H9 (cell line): ENCODE results near the gene NLRC3. TPM values are rescaled to one million over a fixed set of nuclear protein-coding genes. Genes with fewer than 3 reads are reported as not detected.

Source experiments
- DNase-seq: peaks from one replicate; pipeline ENCODE4 v3.0.0-alpha.2; 2017
- H2AFZ ChIP-seq: one replicate; pipeline ENCODE4 v1.6.1; 2013; ENCODE audit warnings: mild to moderate bottlenecking, low read length, control low read depth, moderate library complexity
- H2AK5ac ChIP-seq: 2 replicates; pipeline ENCODE4 v1.6.1; 2013; ENCODE audit warnings: low read length, control low read depth, mixed read lengths; ENCODE audit not compliant: insufficient read length
- H2BK120ac ChIP-seq: one replicate; pipeline ENCODE4 v1.6.1; 2013; ENCODE audit warnings: low read depth, mild to moderate bottlenecking, low read length, control low read depth, inconsistent platforms; ENCODE audit not compliant: poor library complexity, severe bottlenecking
- H2BK12ac ChIP-seq: 2 replicates; pipeline ENCODE4 v1.6.1; 2013; ENCODE audit warnings: low read length, control low read depth, mixed read lengths, low read depth; ENCODE audit not compliant: insufficient read length
- H2BK15ac ChIP-seq: 2 replicates; pipeline ENCODE4 v1.6.1; 2013; ENCODE audit warnings: low read depth, low read length, control low read depth
- H2BK20ac ChIP-seq: one replicate; pipeline ENCODE4 v1.6.1; 2013; ENCODE audit warnings: low read depth, mild to moderate bottlenecking, low read length, control low read depth, inconsistent platforms; ENCODE audit not compliant: poor library complexity, severe bottlenecking
- H2BK5ac ChIP-seq: 2 replicates; pipeline ENCODE4 v1.6.1; 2013; ENCODE audit warnings: low read length, control low read depth, mixed read lengths; ENCODE audit not compliant: insufficient read length
- H3K14ac ChIP-seq: 2 replicates; pipeline ENCODE4 v1.6.1; 2013; ENCODE audit warnings: low read length, control low read depth; ENCODE audit not compliant: insufficient read depth
- H3K18ac ChIP-seq: 2 replicates; pipeline ENCODE4 v1.6.1; 2013; ENCODE audit warnings: low read depth, mild to moderate bottlenecking, mixed read lengths, low read length, control low read depth; ENCODE audit not compliant: insufficient read length
- H3K23ac ChIP-seq: 2 replicates; pipeline ENCODE4 v1.6.1; 2013; ENCODE audit warnings: low read length, control low read depth, mixed read lengths, low read depth; ENCODE audit not compliant: insufficient read length
- H3K23me2 ChIP-seq: 2 replicates; pipeline ENCODE4 v1.6.1; 2013; ENCODE audit warnings: low read depth, mild to moderate bottlenecking, mixed read lengths, low read length, control low read depth; ENCODE audit not compliant: insufficient read length, poor library complexity, severe bottlenecking
- H3K27ac ChIP-seq: 2 replicates; pipeline ENCODE4 v1.5.1; 2013; ENCODE audit warnings: low read length, control low read depth, mixed read lengths, low read depth; ENCODE audit not compliant: insufficient read length
- H3K27me3 ChIP-seq: 2 replicates; pipeline ENCODE4 v1.6.1; 2013; ENCODE audit warnings: low read length, control low read depth, inconsistent platforms; ENCODE audit not compliant: insufficient read depth
- H3K4ac ChIP-seq: 2 replicates; pipeline ENCODE4 v1.6.1; 2013; ENCODE audit warnings: low read depth, mild to moderate bottlenecking, control low read depth, inconsistent platforms, low read length, moderate library complexity
- H3K4me1 ChIP-seq: 2 replicates; pipeline ENCODE4 v1.6.1; 2013; ENCODE audit warnings: low read length, control low read depth, inconsistent platforms; ENCODE audit not compliant: insufficient read depth
- H3K4me2 ChIP-seq: 2 replicates; pipeline ENCODE4 v1.6.1; 2013; ENCODE audit warnings: low read length, control low read depth, mixed read lengths; ENCODE audit not compliant: insufficient read length, insufficient read depth
- H3K56ac ChIP-seq: 2 replicates; pipeline ENCODE4 v1.6.1; 2013; ENCODE audit warnings: low read depth, mild to moderate bottlenecking, mixed read lengths, low read length, control low read depth; ENCODE audit not compliant: insufficient read length
- H3K79me1 ChIP-seq: 2 replicates; pipeline ENCODE4 v1.6.1; 2013; ENCODE audit warnings: low read depth, mild to moderate bottlenecking, moderate library complexity, low read length, control low read depth, inconsistent platforms; ENCODE audit not compliant: insufficient read depth, poor library complexity, severe bottlenecking
- H3K79me2 ChIP-seq: 2 replicates; pipeline ENCODE4 v1.6.1; 2013; ENCODE audit warnings: low read length, control low read depth, inconsistent platforms; ENCODE audit not compliant: insufficient read depth
- H3K9ac ChIP-seq: 2 replicates; pipeline ENCODE4 v1.6.1; 2013; ENCODE audit warnings: low read length, control low read depth, mixed read lengths; ENCODE audit not compliant: insufficient read length; ENCODE audit errors: extremely low read depth
- H3K9me3 ChIP-seq: one replicate; pipeline ENCODE4 v1.6.1; 2013; ENCODE audit warnings: low read depth, low read length, inconsistent platforms; ENCODE audit not compliant: control insufficient read depth
- H3T11ph ChIP-seq: one replicate; pipeline ENCODE4 v1.6.1; 2013; ENCODE audit warnings: mild to moderate bottlenecking, low read length, control low read depth, inconsistent platforms
- H4K20me1 ChIP-seq: one replicate; pipeline ENCODE4 v1.6.1; 2013; ENCODE audit not compliant: control insufficient read depth, insufficient read length, insufficient read depth
- H4K5ac ChIP-seq: 2 replicates; pipeline ENCODE4 v1.6.1; 2013; ENCODE audit warnings: low read depth, mild to moderate bottlenecking, mixed read lengths, low read length, control low read depth; ENCODE audit not compliant: insufficient read length
- H4K8ac ChIP-seq: replicated peaks from 2 replicates; pipeline ENCODE4 v1.6.1; 2013; ENCODE audit warnings: low read length, control low read depth, mixed read lengths, low read depth; ENCODE audit not compliant: insufficient read length
- H4K91ac ChIP-seq: 2 replicates; pipeline ENCODE4 v1.6.1; 2013; ENCODE audit warnings: low read depth, mild to moderate bottlenecking, moderate library complexity, mixed read lengths, low read length, control low read depth; ENCODE audit not compliant: insufficient read length
- H3K27ac Mint-ChIP-seq, 3 experiments: 2 replicates in 2 of 3; 3 replicates in 1 of 3; pipeline ENCODE4 v1.8.0; 2020 to 2021; ENCODE audit warnings: mixed read lengths in 3 of 3, mild to moderate bottlenecking in 1 of 3, moderate library complexity in 1 of 3
- H3K27me3 Mint-ChIP-seq: 2 replicates; pipeline ENCODE4 v1.8.0; 2021; ENCODE audit warnings: low read depth, mild to moderate bottlenecking, moderate library complexity, mixed read lengths
- H3K36me3 Mint-ChIP-seq, 3 experiments: 2 replicates in 2 of 3; 3 replicates in 1 of 3; pipeline ENCODE4 v1.8.0; 2020 to 2021; ENCODE audit warnings: low read depth in 3 of 3, mixed read lengths in 3 of 3; ENCODE audit not compliant: insufficient read depth in 1 of 3
- H3K4me1 Mint-ChIP-seq, 2 experiments: 2 replicates each; pipeline ENCODE4 v1.8.0; 2020; ENCODE audit warnings: mixed read lengths in 2 of 2
- H3K4me3 Mint-ChIP-seq, 2 experiments: 2 replicates in 1 of 2; 3 replicates in 1 of 2; pipeline ENCODE4 v1.8.0; 2020 to 2021; ENCODE audit warnings: mild to moderate bottlenecking in 2 of 2, mixed read lengths in 2 of 2, moderate library complexity in 1 of 2
- H3K9me3 Mint-ChIP-seq, 2 experiments: 2 replicates in 1 of 2; 3 replicates in 1 of 2; pipeline ENCODE4 v1.8.0; 2020; ENCODE audit warnings: mild to moderate bottlenecking in 2 of 2, mixed read lengths in 2 of 2, moderate library complexity in 1 of 2
- CTCF ChIP-seq: fragments of 200-600 bp; sonication (generic); conservative IDR thresholded peaks from 3 replicates; pipeline ENCODE4 v1.8.0; 2021; ENCODE audit warnings: antibody characterized with exemption, mild to moderate bottlenecking
- WGBS: extraction: QIAGEN DNeasy Blood & Tissue Kit; methylation state at CpG from one replicate; pipeline ENCODE4 v1.1.7; 2013; ENCODE audit warnings: missing lambda C conversion rate, low lambda C conversion rate, mixed read lengths; ENCODE audit not compliant: insufficient read length; ENCODE audit errors: extremely low coverage; 5-methylcytosine and 5-hydroxymethylcytosine counted together
- total RNA-seq: library from RNA; stranded (reverse); gene quantifications from 2 replicates; pipeline ENCODE4 v1.2.1, GENCODE V29; 2021

Gene NLRC3
- total RNA-seq, 1 experiment from 2014 or later = 0.44 TPM

DNA sequence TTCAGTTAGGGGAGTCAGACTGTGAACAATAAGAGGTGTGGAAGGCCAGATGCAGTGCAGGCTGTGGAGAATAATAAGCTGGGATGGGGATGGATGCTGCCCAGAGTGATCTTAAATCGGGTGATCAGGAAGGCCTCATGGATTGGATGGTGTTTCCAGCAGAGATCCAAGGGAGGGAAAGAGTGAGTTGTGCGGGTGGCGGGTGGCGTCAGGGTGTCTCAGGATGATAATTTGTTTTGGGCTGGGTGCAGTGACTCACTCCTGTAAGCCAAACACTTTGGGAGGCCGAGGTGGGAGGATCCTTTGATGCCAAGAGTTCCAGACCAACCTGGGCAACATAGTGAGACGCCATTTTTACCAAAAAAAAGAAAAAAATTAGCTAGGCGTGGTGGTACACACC, 68.5 kb downstream of the NLRC3 start:
- Histone ChIP-seq H3K4ac (no peak overlapping the region), H3K27ac (no peak overlapping the region), H3K4me2 (no peak overlapping the region), H3K79me2 (no peaks in the 10 kb centered on the region), H4K91ac (no peak overlapping the region), H3K9me3 (no peaks in the 10 kb centered on the region), H3K14ac (no peak overlapping the region), H3T11ph (no peak overlapping the region), H2AK5ac (no peak overlapping the region), H3K4me1 (no peaks in the 10 kb centered on the region), H2AFZ (no peak overlapping the region), H2BK120ac (no peak overlapping the region), H3K27me3 (no peaks in the 10 kb centered on the region), H4K8ac (no peak overlapping the region), H4K20me1 (no peaks in the 10 kb centered on the region), H3K9ac (no peak overlapping the region), H3K79me1 (no peaks in the 10 kb centered on the region), H3K56ac (no peak overlapping the region), H2BK12ac (no peak overlapping the region), H2BK15ac (no peak overlapping the region), H3K23me2 (no peaks in the 10 kb centered on the region), H4K5ac (no peak overlapping the region), H3K23ac (no peak overlapping the region), H3K18ac (no peak overlapping the region), H2BK5ac (no peak overlapping the region), H2BK20ac (no peak overlapping the region)
- Mint-ChIP-seq H3K9me3 (no peaks in the 10 kb centered on the region), H3K4me3 (no peak overlapping the region), H3K27me3 (no peaks in the 10 kb centered on the region), H3K4me1 (peaks cover 0 to 5% of the 10 kb centered on the region in 2 experiments; a peak in 2 of 4 replicates), H3K36me3 (peaks cover 22 to 63% (median 32%) of the 10 kb centered on the region in 3 experiments; a peak in 6 of 7 replicates), H3K27ac (peak overlapping the region in 1 of 3 experiments; percentile 44; a peak in 2 of 7 replicates)
- WGBS = no CpG with 5 or more reads among the region's 7 CpGs
- peak; percentile 6 for DNase-seq
- no peak for TF ChIP-seq CTCF
